ENCODE data around the gene CDK19. TPM values are rescaled to one million over a fixed set of nuclear protein-coding genes. Genes with fewer than 3 reads are reported as not detected.

The CDK19 gene
- polyA plus RNA-seq, 1 of the 3 experiments (the other 2 are of a cell fraction) = 6.5 TPM

- TF ChIP-seq CTCF (IDR thresholded peaks at IDR 0.05) (no peak), TEAD4 (IDR thresholded peaks at IDR 0.05; ENCODE audit: borderline replicate concordance, insufficient read depth) (peak; percentile 41; the same call in 1 of the 2 replicates), EZH2phosphoT487 (IDR thresholded peaks at IDR 0.05; ENCODE audit: borderline replicate concordance, low read depth) (no peak), NFIC (IDR thresholded peaks at IDR 0.05; ENCODE audit: borderline replicate concordance) (peak; percentile 77), FOXJ3 (CRISPR knock-in tag; IDR thresholded peaks at IDR 0.05) (no peak), USF2 (IDR thresholded peaks at IDR 0.05; ENCODE audit: borderline replicate concordance, low read depth, low read length) (no peak), RAD21 (IDR thresholded peaks at IDR 0.05; ENCODE audit: low read length) (no peak)
These were observed 172.1 kb downstream of the CDK19 start (continued) for GRCh38 chr6:110643175-110643574.

GRCh38 chr6:110642711-110643110 lies 172.6 kb downstream of the CDK19 start:
- Histone ChIP-seq H3F3A (replicated peaks; ENCODE audit: insufficient read depth) (peaks cover 19% of the 10 kb centered on the region), H3K36me3 (replicated peaks in 1 of 2; ENCODE audit: control insufficient read depth in 1 of 2, insufficient read depth in 2 of 2, low read length in 1 of 2) (peaks cover 0 to 7% of the 10 kb centered on the region in 2 experiments), H2AFZ (ENCODE audit: low read depth) (no peak overlapping the region), H3K9me3 (no peaks in the 10 kb centered on the region), H3K9me2 (no peaks in the 10 kb centered on the region), H3K4me2 (no peak overlapping the region), H3K27me3 (ENCODE audit: insufficient read depth) (no peaks in the 10 kb centered on the region), H3K9ac (no peak overlapping the region), H3K79me2 (ENCODE audit: insufficient read depth) (no peaks in the 10 kb centered on the region), H4K20me1 (ENCODE audit: insufficient read depth) (no peaks in the 10 kb centered on the region; the same call in 1 of the 2 replicates), H3K4me1 (ENCODE audit: control insufficient read depth in 1 of 2, insufficient read depth in 2 of 2, low read depth in 1 of 2, low read length in 1 of 2) (peaks cover 4 to 10% of the 10 kb centered on the region in 2 experiments), H3K4me3 (ENCODE audit: low read depth in 2 of 2, low read length in 1 of 2) (no peak overlapping the region), H3K27ac (ENCODE audit: low read depth in 2 of 2, low read length in 1 of 2) (peak overlapping the region; percentile 64 to 65; a peak in 3 of 4 replicates)
- POLR2A ChIA-PET = no interaction called here
- CTCF ChIA-PET = interaction anchor here (0.6 to 2.1 kb wide), 2 partner anchors 40 to 232 kb away, joined by 4 to 5 read pairs; no protein-coding TSS in a partner anchor
- DNase-seq = no peak
- no peak for TF ChIP-seq GATA2 (CRISPR knock-in tag; IDR thresholded peaks at IDR 0.05)
- TF ChIP-seq NFIC (IDR thresholded peaks at IDR 0.05; ENCODE audit: borderline replicate concordance) = no peak
- TF ChIP-seq ZBTB33 (IDR thresholded peaks at IDR 0.05; ENCODE audit: borderline replicate concordance, low read depth) = no peak
- no peak for TF ChIP-seq FOXJ3 (CRISPR knock-in tag; IDR thresholded peaks at IDR 0.05)
- no peak for TF ChIP-seq RAD21 (IDR thresholded peaks at IDR 0.05; ENCODE audit: low read length)
- TF ChIP-seq JUND (IDR thresholded peaks at IDR 0.05) = no peak
- no peak for TF ChIP-seq YY1 (IDR thresholded peaks at IDR 0.05; ENCODE audit: low read depth)
- TF ChIP-seq RXRA (IDR thresholded peaks at IDR 0.05; ENCODE audit: borderline replicate concordance, low read depth) = no peak
- no peak for TF ChIP-seq TCF12 (IDR thresholded peaks at IDR 0.05)
- no peak for TF ChIP-seq RCOR1 (IDR thresholded peaks at IDR 0.05; ENCODE audit: low read length)
- TF ChIP-seq MXI1 (IDR thresholded peaks at IDR 0.05; ENCODE audit: low read depth, low read length) = no peak
- no peak for TF ChIP-seq MEF2A (IDR thresholded peaks at IDR 0.05; ENCODE audit: borderline replicate concordance, low read depth)

Measured in SK-N-SH (cell line).